ENCODE data around the gene P2RX7. TPM values are rescaled to one million over a fixed set of nuclear protein-coding genes. Genes with fewer than 3 reads are reported as not detected.
A peak's percentile ranks its signal among the peaks of the same experiment; 100 is the strongest.

Gene P2RX7
- total RNA-seq, 1 donor from 2014 or later = 2.1 TPM

- no peaks in the 10 kb centered on the region for H3K27me3 ChIP-seq (ENCODE audit: control insufficient read depth in 3 of 3, insufficient read depth in 3 of 3, low read length in 3 of 3)
- H3K36me3 ChIP-seq (ENCODE audit: control insufficient read depth in 3 of 3, insufficient read depth in 3 of 3, low read length in 3 of 3) = peaks cover 0 to 2% (median 2%) of the 10 kb centered on the region in 3 donors
- H3K9me3 ChIP-seq (ENCODE audit: control insufficient read depth in 3 of 3, low read length in 3 of 3) = no peaks in the 10 kb centered on the region
- peaks cover 5 to 10% (median 6%) of the 10 kb centered on the region in 3 donors for H3K4me1 ChIP-seq (ENCODE audit: control insufficient read depth in 3 of 3, insufficient read depth in 3 of 3, low read length in 3 of 3)
- H3K27ac ChIP-seq (ENCODE audit: low read depth, low read length) = no peak overlapping the region
- no peak overlapping the region for H3K4me3 ChIP-seq (ENCODE audit: low read length in 3 of 3)
- H3K9ac ChIP-seq (ENCODE audit: low read depth in 1 of 3, low read length in 3 of 3) = no peak overlapping the region
These were observed 80.2 kb downstream of the P2RX7 start for GRCh38 chr12:121212875-121213274.

DNA sequence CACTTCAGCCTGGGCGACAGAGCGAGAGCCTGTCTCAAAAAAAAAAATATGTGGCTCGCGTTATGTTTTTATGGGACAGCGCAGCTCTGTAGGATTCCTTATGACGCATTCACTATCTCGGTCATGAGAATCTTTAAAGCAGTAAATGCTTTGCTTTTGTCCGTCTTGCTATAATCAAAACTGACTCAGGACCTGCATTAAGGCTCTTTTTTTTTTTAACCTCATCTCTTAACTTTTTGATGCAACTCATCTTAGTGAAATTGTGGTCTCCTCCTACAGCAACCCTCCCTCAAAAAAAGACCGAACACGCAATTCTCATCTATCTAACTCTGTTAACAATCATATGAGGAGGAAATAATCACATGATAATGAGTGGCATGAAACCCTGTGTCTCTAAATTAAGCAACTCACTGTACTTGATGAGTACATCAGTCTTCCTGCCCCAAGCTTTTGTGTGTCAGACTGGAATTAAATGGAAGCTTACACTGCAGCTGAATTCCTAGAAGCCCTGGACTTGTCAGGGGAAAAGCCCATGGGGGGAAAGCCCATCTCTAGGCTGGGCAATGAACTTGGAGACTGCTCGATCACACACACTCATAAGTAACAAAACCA lies 81.6 kb downstream of the P2RX7 start:
- Histone ChIP-seq H3K9me3 (ENCODE audit: control insufficient read depth in 3 of 3, low read length in 3 of 3) (no peaks in the 10 kb centered on the region), H3K27ac (ENCODE audit: low read depth, low read length) (peak overlapping the region; percentile 58), H3K4me1 (ENCODE audit: control insufficient read depth in 3 of 3, insufficient read depth in 3 of 3, low read length in 3 of 3) (peaks cover 5 to 9% (median 6%) of the 10 kb centered on the region in 3 donors), H3K36me3 (ENCODE audit: control insufficient read depth in 3 of 3, insufficient read depth in 3 of 3, low read length in 3 of 3) (peaks cover 2% of the 10 kb centered on the region in 3 donors), H3K27me3 (ENCODE audit: control insufficient read depth in 3 of 3, insufficient read depth in 3 of 3, low read length in 3 of 3) (no peaks in the 10 kb centered on the region), H3K9ac (ENCODE audit: low read depth in 1 of 3, low read length in 3 of 3) (no peak overlapping the region), H3K4me3 (ENCODE audit: low read length in 3 of 3) (no peak overlapping the region)

DNA sequence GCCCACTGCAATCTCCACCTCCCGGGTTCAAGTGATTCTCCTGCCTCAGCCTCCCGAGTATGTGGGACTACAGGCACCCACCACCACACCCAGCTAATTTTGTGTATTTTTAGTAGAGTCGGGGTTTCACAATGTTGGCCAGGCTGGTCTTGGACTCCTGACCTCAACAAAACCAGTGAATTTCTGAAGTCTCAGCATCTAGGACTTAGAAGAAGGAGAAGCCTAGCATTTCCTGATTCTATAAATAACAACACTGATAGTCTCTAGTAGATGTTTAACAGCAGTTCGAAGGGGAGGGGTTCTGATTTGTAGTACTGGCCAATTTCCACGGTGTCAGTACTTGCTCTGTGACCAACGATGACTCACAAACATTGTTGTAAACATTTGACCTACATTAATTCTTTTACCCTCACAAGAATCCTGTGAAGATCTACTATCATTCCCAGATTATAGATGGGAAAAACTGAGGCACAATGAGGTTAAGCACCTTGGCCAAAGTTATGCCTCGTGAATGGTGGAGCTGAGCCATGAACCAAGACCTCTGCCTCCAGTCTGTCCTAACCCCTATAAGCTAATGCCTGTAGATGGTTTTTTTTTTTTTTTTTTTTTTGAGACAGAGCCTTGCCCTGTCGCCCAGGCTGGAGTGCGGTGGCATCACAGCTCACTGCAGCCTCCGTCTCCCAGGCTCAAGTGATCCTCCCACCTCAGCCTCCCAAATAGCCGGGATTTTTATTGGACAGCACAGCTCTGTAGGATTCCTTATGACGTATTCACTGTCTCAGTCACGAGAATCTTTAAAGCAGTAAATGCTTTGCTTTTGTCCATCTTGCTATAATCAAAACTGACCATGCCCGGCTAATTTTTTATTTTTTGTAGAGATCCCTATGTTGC lies 82.4 kb downstream of the P2RX7 start:
- Histone ChIP-seq H3K27ac (ENCODE audit: low read depth, low read length) (peak overlapping the region; percentile 58), H3K9me3 (ENCODE audit: control insufficient read depth in 3 of 3, low read length in 3 of 3) (no peaks in the 10 kb centered on the region), H3K9ac (ENCODE audit: low read depth in 1 of 3, low read length in 3 of 3) (no peak overlapping the region), H3K4me3 (ENCODE audit: low read length in 3 of 3) (no peak overlapping the region), H3K27me3 (ENCODE audit: control insufficient read depth in 3 of 3, insufficient read depth in 3 of 3, low read length in 3 of 3) (no peaks in the 10 kb centered on the region), H3K4me1 (ENCODE audit: control insufficient read depth in 3 of 3, insufficient read depth in 3 of 3, low read length in 3 of 3) (peaks cover 5 to 6% (median 6%) of the 10 kb centered on the region in 3 donors), H3K36me3 (ENCODE audit: control insufficient read depth in 3 of 3, insufficient read depth in 3 of 3, low read length in 3 of 3) (peaks cover 2% of the 10 kb centered on the region in 3 donors)

DNA sequence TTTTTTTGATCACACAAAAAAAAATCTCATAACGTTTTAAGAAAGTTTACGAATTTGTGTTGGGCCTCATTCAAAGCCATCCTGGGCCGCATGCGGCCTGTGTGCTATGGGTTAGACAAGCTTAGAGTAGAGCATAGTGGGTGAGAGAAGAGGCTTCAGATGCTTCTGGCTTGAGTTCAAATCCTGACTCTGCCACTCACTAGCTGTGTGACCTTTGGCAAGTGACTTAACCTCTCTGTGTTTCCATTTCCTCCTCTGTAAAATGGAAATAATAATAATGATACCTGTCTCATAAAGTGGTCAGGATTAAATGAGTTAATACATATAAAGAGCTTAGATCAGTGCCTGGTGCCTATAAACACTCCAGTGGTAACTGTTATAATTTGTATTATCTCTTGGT lies 83.4 kb downstream of the P2RX7 start:
- no peaks in the 10 kb centered on the region for H3K4me1 ChIP-seq (ENCODE audit: control insufficient read depth in 3 of 3, insufficient read depth in 3 of 3, low read length in 3 of 3)
- peaks cover 2% of the 10 kb centered on the region in 3 donors for H3K36me3 ChIP-seq (ENCODE audit: control insufficient read depth in 3 of 3, insufficient read depth in 3 of 3, low read length in 3 of 3)
- no peak overlapping the region for H3K27ac ChIP-seq (ENCODE audit: low read depth, low read length)
- H3K4me3 ChIP-seq (ENCODE audit: low read length in 3 of 3) = no peak overlapping the region
- no peaks in the 10 kb centered on the region for H3K27me3 ChIP-seq (ENCODE audit: control insufficient read depth in 3 of 3, insufficient read depth in 3 of 3, low read length in 3 of 3)
- H3K9me3 ChIP-seq (ENCODE audit: control insufficient read depth in 3 of 3, low read length in 3 of 3) = no peaks in the 10 kb centered on the region
- no peak overlapping the region for H3K9ac ChIP-seq (ENCODE audit: low read depth in 1 of 3, low read length in 3 of 3)

DNA sequence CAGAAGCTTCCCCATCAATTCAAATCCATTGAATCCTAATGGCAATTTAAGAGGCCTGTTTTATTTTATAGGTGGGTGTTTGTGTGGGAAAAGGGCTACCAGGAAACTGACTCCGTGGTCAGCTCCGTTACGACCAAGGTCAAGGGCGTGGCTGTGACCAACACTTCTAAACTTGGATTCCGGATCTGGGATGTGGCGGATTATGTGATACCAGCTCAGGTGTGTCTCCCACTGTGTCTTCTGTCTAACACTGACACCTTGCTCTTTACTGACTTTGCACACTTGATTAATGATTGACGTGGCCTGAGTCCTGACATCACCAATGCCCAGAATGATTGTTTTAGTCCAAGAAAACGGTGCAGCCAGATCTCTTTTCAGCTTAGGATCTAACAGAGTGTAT lies 84.4 kb downstream of the P2RX7 start:
- Histone ChIP-seq H3K4me1 (ENCODE audit: control insufficient read depth in 3 of 3, insufficient read depth in 3 of 3, low read length in 3 of 3) (no peaks in the 10 kb centered on the region), H3K9me3 (ENCODE audit: control insufficient read depth in 3 of 3, low read length in 3 of 3) (no peaks in the 10 kb centered on the region), H3K27me3 (ENCODE audit: control insufficient read depth in 3 of 3, insufficient read depth in 3 of 3, low read length in 3 of 3) (no peaks in the 10 kb centered on the region), H3K27ac (ENCODE audit: low read depth, low read length) (no peak overlapping the region), H3K9ac (ENCODE audit: low read depth in 1 of 3, low read length in 3 of 3) (no peak overlapping the region), H3K4me3 (ENCODE audit: low read length in 3 of 3) (no peak overlapping the region), H3K36me3 (ENCODE audit: control insufficient read depth in 3 of 3, insufficient read depth in 3 of 3, low read length in 3 of 3) (peaks cover 2% of the 10 kb centered on the region in 3 donors)

DNA sequence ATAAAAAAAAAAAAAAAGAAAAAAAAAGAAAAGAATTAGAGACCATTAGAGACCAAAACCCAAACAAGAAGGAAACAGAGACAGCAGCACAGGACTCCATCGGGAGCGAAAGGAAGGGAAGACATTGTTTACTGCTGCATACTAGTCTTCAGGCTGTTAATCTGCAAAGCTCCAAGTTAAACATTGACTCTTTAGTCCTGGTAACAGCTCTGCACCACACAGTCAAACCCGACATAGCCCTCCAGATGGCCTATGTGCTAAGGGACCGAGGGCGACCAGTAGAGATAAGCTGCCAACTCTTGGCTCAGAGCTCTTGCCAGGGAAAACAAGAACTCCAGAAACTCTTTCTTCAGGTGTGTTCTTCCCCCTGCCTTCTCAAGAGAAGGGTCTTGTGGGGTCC lies 85.1 kb downstream of the P2RX7 start:
- no peak overlapping the region for H3K9ac ChIP-seq (ENCODE audit: low read depth in 1 of 3, low read length in 3 of 3)
- H3K36me3 ChIP-seq (ENCODE audit: control insufficient read depth in 3 of 3, insufficient read depth in 3 of 3, low read length in 3 of 3) = peaks cover 2% of the 10 kb centered on the region in 3 donors
- no peak overlapping the region for H3K27ac ChIP-seq (ENCODE audit: low read depth, low read length)

DNA sequence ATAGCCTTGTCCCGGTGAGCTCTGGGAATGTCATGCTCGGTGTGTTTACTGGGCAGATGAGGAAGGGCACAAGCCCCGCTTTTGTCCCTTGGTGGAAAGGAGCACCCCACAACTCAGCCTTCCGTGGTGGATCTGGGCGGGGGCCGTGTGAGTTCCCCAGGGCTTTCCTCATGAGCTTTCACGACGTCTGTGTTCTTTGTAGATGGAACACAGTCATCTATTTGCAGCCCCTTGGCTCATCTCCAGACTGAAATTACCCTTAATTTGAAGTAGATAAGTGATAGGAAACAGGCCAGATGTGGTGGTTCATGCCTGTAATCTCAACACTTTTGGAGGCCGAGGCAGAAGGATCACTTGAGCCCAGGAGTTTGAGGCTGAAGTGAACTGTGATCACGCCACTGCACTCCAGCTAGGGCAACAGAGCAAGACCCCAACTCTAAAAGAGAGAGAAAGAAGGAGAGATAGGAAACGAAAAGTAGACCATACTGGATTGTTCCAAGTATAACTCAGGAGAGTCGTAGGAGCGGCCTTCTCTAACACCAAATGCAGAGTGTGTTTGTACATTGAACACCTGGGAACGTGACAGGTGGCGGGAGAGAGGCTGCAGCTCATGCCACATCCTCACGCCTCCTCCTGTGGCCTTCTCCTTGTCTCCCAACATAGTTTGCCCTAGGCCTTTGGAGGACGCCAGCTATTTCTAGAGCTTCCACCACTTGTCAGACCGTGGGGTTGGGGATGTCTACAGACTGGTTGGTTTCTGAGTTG lies 86.1 kb downstream of the P2RX7 start:
- no peak overlapping the region for H3K9ac ChIP-seq (ENCODE audit: low read depth in 1 of 3, low read length in 3 of 3)
- no peak overlapping the region for H3K27ac ChIP-seq (ENCODE audit: low read depth, low read length)
- no peaks in the 10 kb centered on the region for H3K9me3 ChIP-seq (ENCODE audit: control insufficient read depth in 3 of 3, low read length in 3 of 3)
- H3K36me3 ChIP-seq (ENCODE audit: control insufficient read depth in 3 of 3, insufficient read depth in 3 of 3, low read length in 3 of 3) = peaks cover 2 to 8% (median 7%) of the 10 kb centered on the region in 3 donors
- H3K27me3 ChIP-seq (ENCODE audit: control insufficient read depth in 3 of 3, insufficient read depth in 3 of 3, low read length in 3 of 3) = no peaks in the 10 kb centered on the region
- no peaks in the 10 kb centered on the region for H3K4me1 ChIP-seq (ENCODE audit: control insufficient read depth in 3 of 3, insufficient read depth in 3 of 3, low read length in 3 of 3)
- H3K4me3 ChIP-seq (ENCODE audit: low read length in 3 of 3) = no peak overlapping the region

More for the DNA sequence above, 85.1 kb downstream of the P2RX7 start:
- Histone ChIP-seq H3K4me1 (ENCODE audit: control insufficient read depth in 3 of 3, insufficient read depth in 3 of 3, low read length in 3 of 3) (no peaks in the 10 kb centered on the region), H3K27me3 (ENCODE audit: control insufficient read depth in 3 of 3, insufficient read depth in 3 of 3, low read length in 3 of 3) (no peaks in the 10 kb centered on the region), H3K4me3 (ENCODE audit: low read length in 3 of 3) (no peak overlapping the region), H3K9me3 (ENCODE audit: control insufficient read depth in 3 of 3, low read length in 3 of 3) (no peaks in the 10 kb centered on the region)

GRCh38 chr12:121219353-121219986 lies 86.8 kb downstream of the P2RX7 start:
- Histone ChIP-seq H3K9me3 (ENCODE audit: control insufficient read depth in 3 of 3, low read length in 3 of 3) (no peaks in the 10 kb centered on the region), H3K27me3 (ENCODE audit: control insufficient read depth in 3 of 3, insufficient read depth in 3 of 3, low read length in 3 of 3) (no peaks in the 10 kb centered on the region), H3K4me3 (ENCODE audit: low read length in 3 of 3) (no peak overlapping the region), H3K9ac (ENCODE audit: low read depth in 1 of 3, low read length in 3 of 3) (no peak overlapping the region), H3K36me3 (ENCODE audit: control insufficient read depth in 3 of 3, insufficient read depth in 3 of 3, low read length in 3 of 3) (peaks cover 2 to 10% (median 7%) of the 10 kb centered on the region in 3 donors), H3K4me1 (ENCODE audit: control insufficient read depth in 3 of 3, insufficient read depth in 3 of 3, low read length in 3 of 3) (no peaks in the 10 kb centered on the region), H3K27ac (ENCODE audit: low read depth, low read length) (no peak overlapping the region)

DNA sequence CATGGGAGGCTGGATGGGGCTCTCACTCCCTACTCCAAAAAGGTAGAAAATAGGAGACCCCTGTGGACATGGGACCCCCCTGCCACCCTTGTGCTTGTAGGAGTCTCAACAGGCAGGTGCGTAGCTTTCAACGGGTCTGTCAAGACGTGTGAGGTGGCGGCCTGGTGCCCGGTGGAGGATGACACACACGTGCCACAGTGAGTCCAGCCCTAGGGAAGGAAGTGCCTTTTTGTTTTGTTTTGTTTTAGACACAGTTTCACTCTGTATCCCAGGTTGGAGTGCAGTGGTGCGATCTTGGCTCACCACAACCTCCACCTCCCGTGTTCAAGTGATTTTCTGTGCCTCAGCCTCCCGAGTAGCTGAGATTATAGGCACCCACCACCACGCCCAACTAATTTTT lies 90.2 kb downstream of the P2RX7 start:
- H3K36me3 ChIP-seq (ENCODE audit: control insufficient read depth in 3 of 3, insufficient read depth in 3 of 3, low read length in 3 of 3) = peaks cover 2 to 8% (median 6%) of the 10 kb centered on the region in 3 donors
- H3K4me1 ChIP-seq (ENCODE audit: control insufficient read depth in 3 of 3, insufficient read depth in 3 of 3, low read length in 3 of 3) = no peaks in the 10 kb centered on the region
- no peak overlapping the region for H3K27ac ChIP-seq (ENCODE audit: low read depth, low read length)
- H3K4me3 ChIP-seq (ENCODE audit: low read length in 3 of 3) = no peak overlapping the region
- H3K27me3 ChIP-seq (ENCODE audit: control insufficient read depth in 3 of 3, insufficient read depth in 3 of 3, low read length in 3 of 3) = no peaks in the 10 kb centered on the region
- H3K9ac ChIP-seq (ENCODE audit: low read depth in 1 of 3, low read length in 3 of 3) = no peak overlapping the region
- H3K9me3 ChIP-seq (ENCODE audit: control insufficient read depth in 3 of 3, low read length in 3 of 3) = no peaks in the 10 kb centered on the region
